ENCODE results near the gene CSHL1.

Gene CSHL1

DNA sequence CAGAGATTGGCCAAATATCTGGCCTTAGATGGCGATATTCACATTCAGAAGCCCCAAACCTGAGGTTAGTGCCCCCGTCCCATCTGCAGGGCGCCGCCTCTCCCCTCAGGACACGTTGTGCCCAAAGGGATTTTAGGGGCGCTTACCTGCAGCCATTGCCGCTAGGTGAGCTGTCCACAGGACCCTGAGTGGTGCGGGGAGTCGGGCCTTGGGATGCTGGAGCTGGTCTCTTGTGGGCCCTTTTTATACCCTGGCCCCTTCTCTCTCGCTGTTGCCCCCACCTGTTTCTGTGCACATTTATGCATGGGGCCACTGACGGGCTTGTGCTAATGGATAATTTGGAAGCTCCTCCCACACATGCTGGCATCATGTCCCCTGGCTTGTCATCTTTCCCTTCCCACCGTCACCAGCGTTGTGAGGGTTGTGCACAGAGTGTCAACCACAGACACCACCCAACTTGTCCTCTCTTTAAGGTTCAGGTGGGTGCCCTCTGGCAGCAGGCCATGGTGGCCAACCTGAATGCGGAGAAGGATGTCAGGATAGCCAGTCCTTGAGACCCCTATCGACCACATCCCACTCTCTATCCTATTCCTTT, at the start of gene CSHL1:
Gene CSHL1 (minus strand): TSS at position 218 of the 595 bp plus-strand sequence. CDS start 62 bp downstream, at position 156.
- DNase-seq, result no peak

GRCh38 chr17:63960430-63960829, 49.4 kb upstream of the CSHL1 start:
- no peak for DNase-seq

- no peak for DNase-seq
Observed at GRCh38 chr17:63960006-63960405, 48.9 kb upstream of the CSHL1 start.

DNA sequence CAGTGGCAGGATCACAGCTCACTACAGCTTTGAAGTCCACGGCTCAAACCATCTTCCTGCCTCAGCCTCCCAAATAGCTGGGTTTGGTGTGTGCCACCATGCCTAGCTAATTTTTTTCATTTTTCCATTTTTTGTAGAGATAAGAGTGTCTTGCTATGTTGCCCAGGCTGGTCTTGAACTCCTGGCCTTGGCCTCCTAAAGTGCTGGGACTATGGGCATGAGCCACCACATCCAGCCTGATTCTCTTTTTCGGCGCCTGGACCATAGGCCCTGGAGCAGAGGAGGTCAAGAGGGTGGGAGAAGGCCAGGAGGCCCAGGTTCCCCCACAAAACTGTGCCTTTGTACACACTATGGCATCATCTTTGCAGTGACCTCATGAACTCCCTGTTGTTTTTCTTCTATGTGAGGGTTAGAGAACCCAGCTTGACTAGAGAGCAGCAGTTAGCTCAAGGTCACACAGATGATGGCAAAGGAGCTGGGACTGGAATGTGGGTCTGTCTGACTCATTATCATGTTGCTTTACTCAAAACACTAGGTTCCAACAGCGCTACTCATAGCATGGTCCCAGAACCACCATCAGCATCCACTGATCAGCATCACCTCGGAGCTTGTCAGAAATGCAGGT, 45.4 kb upstream of the CSHL1 start:
- no peak for DNase-seq

GRCh38 chr17:63955791-63956190, 44.7 kb upstream of the CSHL1 start:
- no peak for DNase-seq

- DNase-seq, result no peak
Observed at GRCh38 chr17:63955232-63955631, 44.2 kb upstream of the CSHL1 start.

DNA sequence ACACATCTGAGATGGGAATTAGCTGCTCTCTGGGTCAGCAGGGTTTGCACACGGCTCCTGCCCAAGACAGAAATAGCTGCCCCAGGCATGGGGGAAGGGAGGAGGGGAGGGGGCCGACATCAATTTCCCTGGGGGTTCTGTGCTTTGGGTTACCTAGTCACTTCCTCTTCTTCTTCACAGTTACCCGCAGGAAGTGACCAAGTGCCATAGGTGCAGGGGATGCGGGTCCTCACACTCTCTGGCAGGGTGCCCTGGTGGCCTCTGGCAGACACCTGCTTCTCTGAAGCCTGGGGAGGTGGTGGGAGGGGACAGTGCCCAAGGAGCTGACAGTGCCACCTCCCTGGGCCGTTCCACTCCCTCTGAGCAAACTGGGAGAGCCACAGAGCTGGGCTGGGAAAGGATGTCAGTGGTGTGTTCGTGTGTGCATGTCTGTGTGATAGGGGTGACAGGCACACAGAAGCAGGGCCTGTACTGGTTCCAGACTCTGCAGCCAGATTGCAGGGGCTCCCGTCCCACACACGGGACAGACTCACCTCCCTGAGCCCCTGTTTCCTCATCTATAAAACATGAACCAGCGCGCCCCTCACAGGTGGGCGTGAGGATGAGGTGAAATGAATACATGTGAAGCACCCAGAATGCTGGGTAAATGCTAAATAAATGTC, 43.5 kb upstream of the CSHL1 start:
- peak; percentile 65 for DNase-seq

- no peak for DNase-seq
Observed at GRCh38 chr17:63950940-63951907, 40.2 kb upstream of the CSHL1 start.

DNA sequence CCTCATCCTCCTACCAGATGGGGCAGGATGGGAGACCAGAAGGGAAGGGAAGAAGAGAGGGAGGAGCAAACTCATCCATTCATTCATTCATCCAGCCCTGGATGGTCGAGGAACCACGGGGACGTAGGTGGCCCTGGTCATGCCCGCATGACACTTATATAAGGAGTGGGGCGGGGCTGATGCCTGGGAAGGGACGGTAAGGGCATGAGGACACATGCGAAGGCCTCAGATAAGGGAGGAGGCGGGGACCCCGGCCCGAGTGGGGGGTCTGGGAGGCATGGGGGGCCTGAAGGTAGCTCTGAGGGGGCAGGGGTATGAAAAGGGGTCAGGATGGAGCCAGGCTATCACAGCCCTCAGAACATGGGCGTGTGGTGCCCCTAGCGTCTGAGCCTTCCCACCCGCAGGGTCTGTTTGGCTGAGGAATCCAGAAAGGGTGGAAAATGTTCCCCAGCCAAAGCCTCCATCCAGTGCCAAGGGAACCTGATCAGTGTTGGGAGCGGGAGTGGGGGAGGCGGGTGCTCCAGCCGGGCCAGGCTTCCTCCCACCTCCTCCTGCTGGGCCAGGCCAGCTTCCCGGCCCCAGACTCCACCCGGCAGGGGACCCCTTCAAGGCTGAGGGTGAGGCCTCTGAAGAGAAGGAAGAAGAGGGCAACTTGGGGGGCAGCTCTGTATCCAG, 38.7 kb upstream of the CSHL1 start:
- DNase-seq, result no peak

DNA sequence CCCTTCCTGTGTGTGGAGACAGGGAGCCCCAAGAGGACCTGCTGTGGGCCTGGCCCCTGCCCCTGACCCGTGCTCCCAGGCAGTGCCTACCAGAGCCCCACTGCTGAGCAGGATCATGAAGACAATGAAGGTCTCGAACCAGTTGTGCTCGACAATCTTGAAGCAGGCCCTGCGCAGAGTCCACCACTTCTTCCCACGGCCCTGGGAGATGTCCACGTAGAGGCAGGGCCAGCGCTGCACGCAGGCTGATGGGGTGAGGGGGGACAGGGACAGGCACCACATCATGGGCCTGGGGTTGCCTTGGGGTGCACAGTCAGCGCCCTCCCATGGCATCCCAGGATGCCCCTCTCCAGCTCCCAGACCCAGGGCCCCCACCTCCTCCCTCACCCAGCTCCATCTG, 37.5 kb upstream of the CSHL1 start:
- no peak for DNase-seq

DNA sequence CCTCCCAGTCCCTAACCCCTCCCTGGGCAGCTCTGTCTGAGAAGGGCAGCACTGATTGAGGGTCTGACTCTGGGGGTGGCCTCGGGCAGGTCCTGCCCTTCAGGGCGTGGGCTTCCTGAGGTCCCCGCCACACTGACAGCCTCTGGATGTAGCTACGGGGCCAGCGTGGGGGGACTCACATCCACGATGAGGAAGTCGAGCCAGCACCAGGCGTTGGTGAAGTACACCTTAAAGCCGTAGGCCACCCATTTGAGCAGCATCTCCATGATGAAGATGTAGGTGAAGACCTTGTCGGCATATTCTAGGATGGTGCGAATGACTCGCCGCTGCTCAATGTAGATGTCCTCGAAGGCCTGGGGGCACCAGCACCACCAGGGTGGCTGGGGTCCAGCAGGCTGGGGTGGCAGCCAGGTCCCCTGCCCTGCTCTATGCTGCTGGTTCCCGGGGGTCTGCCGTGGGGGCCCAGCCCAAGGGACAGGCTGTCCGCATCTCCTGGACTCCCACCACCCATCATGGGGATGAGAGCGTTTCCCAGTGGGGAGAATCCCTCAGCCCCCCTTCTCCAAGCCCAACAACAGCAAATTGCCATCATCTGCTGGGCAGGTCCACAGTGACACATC, 36.8 kb upstream of the CSHL1 start:
- no peak for DNase-seq

GRCh38 chr17:63946440-63947363, 35.6 kb upstream of the CSHL1 start:
- DNase-seq, result peak; percentile 35

GRCh38 chr17:63945784-63946439, 34.9 kb upstream of the CSHL1 start:
- no peak for DNase-seq

DNA sequence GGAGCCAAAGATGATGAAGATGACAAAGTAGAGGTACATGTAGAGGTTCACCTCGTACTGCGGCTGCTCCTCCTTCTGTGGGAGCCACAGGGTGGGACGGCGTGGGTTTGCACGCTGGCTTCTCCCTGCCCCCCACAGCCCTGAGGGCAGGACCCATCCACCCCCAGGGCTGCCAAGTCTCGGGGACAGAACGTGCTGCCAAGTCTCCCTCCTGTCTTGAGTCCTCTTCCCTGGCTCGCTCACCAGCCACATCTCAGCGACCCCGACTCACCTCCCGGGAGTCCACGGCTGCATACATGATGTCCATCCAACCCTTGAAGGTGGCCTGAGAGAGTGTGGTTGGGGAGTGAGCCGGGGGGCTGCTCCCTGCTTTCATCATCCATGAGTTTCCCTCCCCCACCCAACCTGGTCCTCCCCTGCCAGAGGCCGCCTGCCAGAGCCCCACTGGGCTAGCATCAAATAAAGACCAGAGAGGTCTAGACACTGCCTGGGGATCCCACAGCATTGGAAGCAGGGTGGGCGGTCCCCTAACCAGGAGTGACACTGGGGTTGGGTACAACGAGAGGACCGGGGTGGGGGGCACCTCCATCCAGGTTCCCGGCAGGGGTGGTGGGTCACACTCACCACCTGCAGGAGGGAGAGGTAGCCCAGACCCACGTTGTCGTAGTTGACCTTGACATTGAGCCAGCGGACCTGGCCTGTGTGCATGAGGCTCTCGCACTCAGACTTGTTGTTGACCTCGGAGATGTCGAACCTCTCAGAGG, 33.9 kb upstream of the CSHL1 start:
- no peak for DNase-seq

DNA sequence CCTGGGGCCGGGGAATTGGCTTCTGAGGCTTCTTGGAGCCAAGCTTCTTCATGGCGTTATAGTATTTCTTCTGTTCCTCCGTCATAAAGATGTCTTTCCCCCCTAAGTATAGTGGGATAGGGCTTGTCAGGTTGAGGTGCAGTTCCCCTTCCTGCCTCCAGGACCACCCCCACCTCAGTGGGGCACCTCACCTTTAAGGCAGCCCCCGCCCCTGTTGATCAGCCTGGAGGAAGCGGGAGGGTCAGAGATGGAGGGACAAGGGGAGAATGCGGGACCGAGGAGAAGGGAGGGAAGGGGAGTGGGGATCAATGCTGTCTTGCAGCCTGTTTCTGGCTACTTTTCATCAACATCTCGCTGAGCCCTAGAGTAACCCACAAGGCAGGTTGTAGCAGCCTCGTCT, 32.7 kb upstream of the CSHL1 start:
- DNase-seq, result no peak

DNA sequence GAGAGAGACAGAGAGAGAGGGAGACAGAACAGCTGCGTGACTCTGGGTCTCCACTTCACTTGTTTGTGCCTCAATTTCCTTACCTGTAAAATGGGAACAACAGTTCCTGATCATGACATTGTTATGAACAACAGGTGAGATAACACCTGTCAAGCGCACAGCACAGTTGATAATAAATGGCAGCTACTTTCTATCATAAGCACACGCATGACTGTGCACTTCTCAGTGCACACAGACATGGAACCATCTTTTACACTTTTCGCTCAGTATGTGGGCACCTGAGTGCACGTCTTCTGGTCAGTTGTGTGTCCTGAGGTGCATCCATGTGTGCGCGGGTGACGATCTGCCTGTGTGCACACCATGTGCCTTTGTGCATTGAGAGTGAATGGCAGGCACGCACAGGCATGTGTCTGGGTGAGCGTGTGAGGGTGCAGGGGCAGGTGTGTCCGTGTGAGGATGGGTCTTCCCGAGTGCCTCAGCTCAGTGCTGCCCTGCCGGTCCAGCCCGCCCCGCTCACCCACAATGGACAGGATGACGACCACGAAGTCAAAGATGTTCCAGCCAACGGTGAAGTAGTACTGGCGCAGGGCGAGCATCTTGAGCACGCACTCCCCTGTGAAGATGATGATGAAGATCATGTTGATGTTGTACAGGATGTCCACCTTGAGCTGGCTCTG, 31.4 kb upstream of the CSHL1 start:
- no peak for DNase-seq

DNA sequence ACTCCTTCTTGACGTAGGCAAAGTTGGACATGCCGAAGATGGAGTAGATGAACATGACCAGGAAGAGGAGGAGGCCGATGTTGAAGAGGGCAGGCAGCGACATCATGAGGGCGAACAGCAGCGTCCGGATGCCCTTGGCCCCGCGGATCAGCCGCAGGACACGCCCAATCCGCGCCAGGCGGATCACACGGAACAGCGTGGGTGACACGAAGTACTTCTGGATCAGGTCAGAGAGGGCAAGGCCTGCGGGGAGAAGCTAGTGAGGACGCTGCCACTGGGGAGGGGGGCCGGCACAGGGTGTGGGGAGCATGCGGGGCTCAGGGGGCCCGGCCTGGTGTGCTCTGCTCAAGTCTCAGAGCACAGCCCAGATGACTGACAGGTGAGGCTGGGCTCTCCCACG, 30.7 kb upstream of the CSHL1 start:
- DNase-seq, result no peak

DNA sequence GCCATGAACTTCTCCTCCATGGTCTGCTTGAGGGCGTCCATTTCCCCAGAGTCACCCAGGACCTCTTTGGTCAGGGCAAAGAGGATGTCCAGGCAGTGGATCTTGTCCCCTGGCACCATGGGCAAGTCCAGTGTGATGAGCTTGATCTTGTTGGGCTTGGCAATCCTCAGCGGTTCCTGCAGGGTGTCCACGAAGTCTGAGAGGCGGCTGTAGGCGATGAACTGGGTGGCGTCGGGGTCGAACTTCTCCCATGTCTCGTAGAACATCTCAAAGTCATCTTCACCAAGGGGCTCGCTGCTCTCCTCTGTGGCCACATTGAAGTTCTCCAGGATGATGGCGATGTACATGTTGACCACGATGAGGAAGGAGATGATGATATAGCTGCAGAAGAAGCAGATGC, 30.1 kb upstream of the CSHL1 start:
- no peak for DNase-seq

- no peak for DNase-seq
Observed at GRCh38 chr17:63940584-63940983, 29.5 kb upstream of the CSHL1 start.
